OCI-LY7 (cell line): ENCODE data around the gene TRIM16.

Experiments used
- CTCF ChIP-seq: fragments of 200-600 bp; sonication (generic); conservative IDR thresholded peaks from 2 replicates; pipeline ENCODE4 v1.5.1; 2014; ENCODE audit warnings: mild to moderate bottlenecking, antibody characterized with exemption, low read length, moderate library complexity, mixed read lengths
- EZH2phosphoT487 ChIP-seq: fragments of 200-600 bp; sonication (generic); IDR thresholded peaks from 2 replicates; pipeline ENCODE4 v1.6.1; 2018; ENCODE audit warnings: low read depth, borderline replicate concordance, mild to moderate bottlenecking, mixed run types, antibody characterized with exemption, low read length, moderate library complexity, mixed read lengths

- no peak for TF ChIP-seq CTCF
- TF ChIP-seq EZH2phosphoT487, result no peak
These were observed 24.9 kb downstream of the TRIM16 start for GRCh38 chr17:15659236-15659635.
